BJ (cell line): Measurements from ENCODE around the gene RNASEH2B. TPM values are rescaled to one million over a fixed set of nuclear protein-coding genes. Genes with fewer than 3 reads are reported as not detected.

ENCODE experiments used
- CTCF ChIA-PET: fragments of 350-600 bp; formaldehyde crosslinking; extraction: SDS; loops from one replicate; lab custom pipeline; 2021; ENCODE audit warnings: antibody characterized with exemption, inconsistent platforms; lab: Yijun Ruan, JAX
- POLR2A ChIA-PET: fragments of 300-600 bp; sonication (Branson Sonifier 250); formaldehyde crosslinking; extraction: SDS; loops from one replicate; lab custom pipeline; 2021; ENCODE audit warnings: antibody characterized with exemption; lab: Charles Lee
- DNase-seq: peaks from one replicate; pipeline ENCODE4 v3.0.0-alpha.2; 2011; ENCODE audit warnings: low read depth
- H3K27me3 ChIP-seq: 2 replicates; pipeline ENCODE4 v1.6.0; 2011; ENCODE audit warnings: low read length; ENCODE audit not compliant: control insufficient read depth, insufficient read depth
- H3K36me3 ChIP-seq: 2 replicates; pipeline ENCODE4 v1.5.1; 2011; ENCODE audit warnings: low read length; ENCODE audit not compliant: control insufficient read depth, insufficient read depth
- H3K4me3 ChIP-seq: 2 replicates; pipeline ENCODE4 v1.5.1; 2011; ENCODE audit warnings: low read depth, mild to moderate bottlenecking, control low read depth, low read length
- polyA plus RNA-seq: library from polyadenylated mRNA; depleted of rRNA; stranded (reverse); fragments of >200 nt; gene quantifications from 2 replicates; pipeline ENCODE4 v1.2.3, GENCODE V29; 2011
- TF ChIP-seq, protein P1 (sequence below): IDR thresholded peaks from 2 replicates; pipeline ENCODE4 v1.5.1; 2011; ENCODE audit warnings: low read depth, mild to moderate bottlenecking, control low read depth, inconsistent platforms, low read length, moderate library complexity; ENCODE audit not compliant: insufficient read depth

The RNASEH2B gene
- polyA plus RNA-seq, 1 experiment, result 11.3 TPM

DNA sequence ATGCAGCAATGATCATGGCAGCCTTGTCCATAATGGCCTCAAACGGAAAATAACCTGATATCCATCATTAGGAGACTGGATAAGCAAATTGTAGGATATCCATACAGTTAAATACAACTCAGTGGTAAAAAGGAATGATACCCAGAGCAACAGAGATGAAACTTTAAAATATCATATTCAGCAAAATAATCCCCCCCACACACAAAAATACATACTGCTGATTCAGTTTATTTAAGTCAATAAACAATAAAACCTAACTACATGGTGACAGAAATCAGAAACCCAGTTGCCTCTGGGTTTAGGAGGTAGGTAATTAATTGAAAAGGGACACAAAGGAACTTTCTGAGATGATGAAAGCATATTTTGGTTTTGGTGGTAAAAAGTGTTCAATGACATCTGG, 38.2 kb upstream of the RNASEH2B start:
- TF ChIP-seq, protein P1, sequence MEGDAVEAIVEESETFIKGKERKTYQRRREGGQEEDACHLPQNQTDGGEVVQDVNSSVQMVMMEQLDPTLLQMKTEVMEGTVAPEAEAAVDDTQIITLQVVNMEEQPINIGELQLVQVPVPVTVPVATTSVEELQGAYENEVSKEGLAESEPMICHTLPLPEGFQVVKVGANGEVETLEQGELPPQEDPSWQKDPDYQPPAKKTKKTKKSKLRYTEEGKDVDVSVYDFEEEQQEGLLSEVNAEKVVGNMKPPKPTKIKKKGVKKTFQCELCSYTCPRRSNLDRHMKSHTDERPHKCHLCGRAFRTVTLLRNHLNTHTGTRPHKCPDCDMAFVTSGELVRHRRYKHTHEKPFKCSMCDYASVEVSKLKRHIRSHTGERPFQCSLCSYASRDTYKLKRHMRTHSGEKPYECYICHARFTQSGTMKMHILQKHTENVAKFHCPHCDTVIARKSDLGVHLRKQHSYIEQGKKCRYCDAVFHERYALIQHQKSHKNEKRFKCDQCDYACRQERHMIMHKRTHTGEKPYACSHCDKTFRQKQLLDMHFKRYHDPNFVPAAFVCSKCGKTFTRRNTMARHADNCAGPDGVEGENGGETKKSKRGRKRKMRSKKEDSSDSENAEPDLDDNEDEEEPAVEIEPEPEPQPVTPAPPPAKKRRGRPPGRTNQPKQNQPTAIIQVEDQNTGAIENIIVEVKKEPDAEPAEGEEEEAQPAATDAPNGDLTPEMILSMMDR, result no peak
- Histone ChIP-seq H3K27me3 (peaks cover 3% of the 10 kb centered on the region; the same call in 1 of the 2 replicates), H3K4me3 (no peak overlapping the region), H3K36me3 (no peaks in the 10 kb centered on the region)
- no peak for DNase-seq
- ChIA-PET CTCF (no interaction called here), POLR2A (no interaction called here)

DNA sequence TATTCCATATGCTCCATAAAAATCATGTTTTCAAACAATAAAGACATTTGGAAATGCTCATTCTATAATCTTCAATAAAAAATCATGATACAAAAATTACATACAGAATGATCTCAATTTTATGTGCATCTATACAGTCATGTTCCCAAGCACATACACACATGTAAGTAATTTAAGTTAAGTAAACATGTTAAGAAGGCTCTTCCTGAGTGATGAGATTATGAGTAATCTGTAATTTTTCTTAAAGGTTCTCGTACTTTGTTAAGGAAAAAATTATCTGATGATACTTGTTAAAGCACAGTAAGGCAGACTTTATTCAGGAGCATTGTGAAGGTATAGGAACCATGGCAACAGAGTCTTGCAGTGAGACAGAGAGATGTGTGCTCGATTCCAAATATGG, 36.1 kb upstream of the RNASEH2B start:
- TF ChIP-seq, protein P1, result no peak
- POLR2A ChIA-PET, result no interaction called here
- no peak for DNase-seq

DNA sequence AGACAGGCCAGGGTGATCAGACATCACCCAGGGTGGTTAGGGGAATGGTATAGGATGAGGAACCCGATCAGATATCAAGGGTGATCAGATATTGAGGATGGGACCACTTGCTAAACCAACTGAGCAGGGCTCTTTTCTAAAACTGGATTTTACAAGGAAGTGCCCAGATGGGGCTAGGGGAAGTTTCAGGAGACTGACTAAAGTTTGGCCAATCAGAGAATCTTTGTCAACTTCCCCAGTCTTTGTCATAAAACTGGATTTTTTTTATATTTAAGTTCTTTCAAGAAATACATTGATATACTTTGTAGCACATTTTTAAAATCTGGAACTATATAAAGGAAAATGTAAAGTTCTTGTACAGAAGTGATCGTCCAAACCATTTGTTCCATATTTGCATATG, 35.6 kb upstream of the RNASEH2B start:
- TF ChIP-seq, protein P1, result no peak
- ChIA-PET POLR2A (no interaction called here), CTCF (no interaction called here)
- H3K27me3 ChIP-seq, result no peaks in the 10 kb centered on the region
- no peaks in the 10 kb centered on the region for H3K36me3 ChIP-seq
- H3K4me3 ChIP-seq, result no peak overlapping the region
- DNase-seq, result no peak

More for the DNA sequence above, 36.1 kb upstream of the RNASEH2B start:
- Histone ChIP-seq H3K36me3 (no peaks in the 10 kb centered on the region), H3K4me3 (no peak overlapping the region), H3K27me3 (no peaks in the 10 kb centered on the region)
- CTCF ChIA-PET, result no interaction called here

DNA sequence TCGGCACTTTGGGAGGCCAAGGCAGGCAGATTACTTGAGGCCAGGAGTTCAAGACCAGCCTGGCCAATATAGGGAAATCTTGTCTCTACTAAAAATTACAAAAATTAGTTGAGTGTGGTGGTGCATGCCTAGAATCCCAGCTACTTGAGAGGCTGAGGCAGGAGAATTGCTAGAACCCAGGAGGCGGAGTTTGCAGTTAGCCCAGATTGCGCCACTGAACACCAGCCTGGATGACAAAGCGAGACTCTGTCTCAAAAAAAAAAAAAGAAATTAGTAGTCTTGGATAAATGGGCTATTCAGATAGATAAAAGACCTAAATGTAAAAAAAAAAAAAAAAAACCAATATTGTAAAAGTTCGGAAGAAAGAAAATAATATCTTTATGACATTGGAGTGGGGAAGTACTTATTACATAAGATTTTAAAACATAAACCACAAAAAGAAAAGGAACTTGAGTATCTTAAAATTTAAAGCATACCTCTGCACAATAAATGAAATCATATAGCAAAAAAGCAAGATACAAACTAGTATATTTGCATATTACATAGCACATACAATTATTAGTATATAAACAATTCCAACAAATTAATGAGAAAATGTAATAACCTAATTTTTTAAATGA, 26.7 kb upstream of the RNASEH2B start:
- ChIA-PET CTCF (interaction anchor here (1.0 kb wide), 1 partner anchor 194 kb away, joined by 3 read pairs; no protein-coding TSS in a partner anchor), POLR2A (no interaction called here)
- Histone ChIP-seq H3K36me3 (no peaks in the 10 kb centered on the region), H3K27me3 (peaks cover 1% of the 10 kb centered on the region; the same call in 1 of the 2 replicates), H3K4me3 (no peak overlapping the region)
- no peak for DNase-seq
- TF ChIP-seq, protein P1, result no peak

DNA sequence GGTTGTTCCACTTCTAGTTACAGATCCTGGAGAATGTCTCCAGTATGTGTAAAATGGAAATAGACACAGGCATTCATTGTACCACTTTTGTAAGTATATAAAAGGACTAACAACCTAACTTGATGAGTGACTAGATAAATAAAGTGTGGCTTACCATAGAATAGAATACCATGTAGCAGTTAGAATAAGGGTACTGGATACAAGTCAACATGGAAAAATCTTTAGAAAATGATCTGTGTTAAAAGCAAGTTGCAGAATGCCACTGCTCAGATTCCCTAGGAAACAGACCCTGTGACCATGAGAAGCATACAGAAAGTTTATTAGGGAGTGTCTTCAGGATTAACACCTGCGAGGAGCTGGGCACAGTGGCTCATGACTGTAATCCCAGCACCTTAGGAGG, 25.9 kb upstream of the RNASEH2B start:
- TF ChIP-seq, protein P1, result no peak

More for the DNA sequence above, 25.9 kb upstream of the RNASEH2B start:
- Histone ChIP-seq H3K4me3 (no peak overlapping the region), H3K36me3 (no peaks in the 10 kb centered on the region), H3K27me3 (peaks cover 1% of the 10 kb centered on the region; the same call in 1 of the 2 replicates)
- ChIA-PET CTCF (no interaction called here), POLR2A (no interaction called here)
- DNase-seq, result no peak
